ENCODE results near the gene NOVA2.

DNA sequence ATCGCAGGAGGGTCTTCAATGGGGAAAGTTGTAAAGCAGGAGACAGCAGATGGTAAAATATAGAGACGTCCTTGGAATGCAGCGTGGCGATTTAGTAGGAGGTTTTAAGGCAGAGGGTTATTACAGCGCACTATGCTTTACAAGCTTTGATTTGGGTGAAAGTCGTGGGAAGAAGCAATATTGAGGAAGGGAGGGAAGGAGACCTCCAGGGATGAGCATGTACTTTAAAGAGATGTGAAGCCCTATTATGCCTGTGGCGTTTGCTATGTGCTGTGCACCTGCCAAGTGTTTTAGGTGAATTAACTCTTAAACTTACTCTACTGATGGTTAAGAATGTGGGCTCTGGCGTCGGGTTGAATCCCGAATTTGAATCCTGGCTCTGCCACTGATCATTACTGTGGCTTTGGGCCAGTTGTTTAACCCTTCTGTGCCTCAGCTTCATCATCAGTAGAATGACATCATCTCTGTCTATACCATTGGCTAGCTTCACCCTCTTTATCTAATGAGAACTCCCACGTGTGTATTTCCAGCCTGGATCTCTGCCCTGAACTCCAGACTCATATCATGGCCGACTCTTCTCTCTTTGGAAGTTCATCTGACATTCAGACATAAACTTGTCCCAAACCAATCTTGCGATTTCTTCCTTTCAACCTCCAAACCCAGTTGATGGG lies 22.2 kb upstream of the NOVA2 start:
- TF ChIP-seq, protein P1, sequence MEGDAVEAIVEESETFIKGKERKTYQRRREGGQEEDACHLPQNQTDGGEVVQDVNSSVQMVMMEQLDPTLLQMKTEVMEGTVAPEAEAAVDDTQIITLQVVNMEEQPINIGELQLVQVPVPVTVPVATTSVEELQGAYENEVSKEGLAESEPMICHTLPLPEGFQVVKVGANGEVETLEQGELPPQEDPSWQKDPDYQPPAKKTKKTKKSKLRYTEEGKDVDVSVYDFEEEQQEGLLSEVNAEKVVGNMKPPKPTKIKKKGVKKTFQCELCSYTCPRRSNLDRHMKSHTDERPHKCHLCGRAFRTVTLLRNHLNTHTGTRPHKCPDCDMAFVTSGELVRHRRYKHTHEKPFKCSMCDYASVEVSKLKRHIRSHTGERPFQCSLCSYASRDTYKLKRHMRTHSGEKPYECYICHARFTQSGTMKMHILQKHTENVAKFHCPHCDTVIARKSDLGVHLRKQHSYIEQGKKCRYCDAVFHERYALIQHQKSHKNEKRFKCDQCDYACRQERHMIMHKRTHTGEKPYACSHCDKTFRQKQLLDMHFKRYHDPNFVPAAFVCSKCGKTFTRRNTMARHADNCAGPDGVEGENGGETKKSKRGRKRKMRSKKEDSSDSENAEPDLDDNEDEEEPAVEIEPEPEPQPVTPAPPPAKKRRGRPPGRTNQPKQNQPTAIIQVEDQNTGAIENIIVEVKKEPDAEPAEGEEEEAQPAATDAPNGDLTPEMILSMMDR (IDR thresholded peaks at IDR 0.05 in 8 of 11, conservative IDR thresholded peaks at IDR 0.05 in 3 of 11), result no peak
- TF ChIP-seq POLR2A (IDR thresholded peaks at IDR 0.05), result no peak
- TF ChIP-seq POLR2AphosphoS5 (IDR thresholded peaks at IDR 0.05), result no peak
